HG02759 (cell line): ENCODE data around the gene PTTG2.

Source experiments
- ATAC-seq: cut with Tn5 transposase; IDR thresholded peaks from one replicate; pipeline ENCODE4 v1.9.1; 2021; ENCODE audit warnings: mild to moderate bottlenecking, moderate library complexity; ENCODE audit not compliant: unreplicated experiment

PTTG2 gene

GRCh38 chr4:37982736-37983135 is 22.5 kb downstream of the PTTG2 start:
- ATAC-seq: no peak

GRCh38 chr4:37983951-37984350 is 23.8 kb downstream of the PTTG2 start:
- ATAC-seq: no peak

GRCh38 chr4:37985730-37986275 is 25.6 kb downstream of the PTTG2 start:
- ATAC-seq: no peak

GRCh38 chr4:37988670-37989069 is 28.5 kb downstream of the PTTG2 start:
- ATAC-seq: no peak

- ATAC-seq: no peak
These were observed 29.4 kb downstream of the PTTG2 start for GRCh38 chr4:37989398-37990260.

GRCh38 chr4:37990731-37991245 is 30.6 kb downstream of the PTTG2 start:
- no peak for ATAC-seq

GRCh38 chr4:37991623-37992410 is 31.6 kb downstream of the PTTG2 start:
- no peak for ATAC-seq

GRCh38 chr4:37993806-37994205 is 33.6 kb downstream of the PTTG2 start:
- no peak for ATAC-seq

- ATAC-seq: peak; percentile 71
These were observed 34.4 kb downstream of the PTTG2 start for GRCh38 chr4:37994569-37994968.

- ATAC-seq: no peak
These were observed 35.2 kb downstream of the PTTG2 start for GRCh38 chr4:37995299-37995821.

GRCh38 chr4:37995981-37996775 is 36.0 kb downstream of the PTTG2 start:
- ATAC-seq: no peak

- no peak for ATAC-seq
These were observed 38.0 kb downstream of the PTTG2 start for GRCh38 chr4:37998226-37998625.

- ATAC-seq: no peak
These were observed 39.0 kb downstream of the PTTG2 start for GRCh38 chr4:37999000-37999716.

- no peak for ATAC-seq
These were observed 39.8 kb downstream of the PTTG2 start for GRCh38 chr4:37999965-38000364.

- ATAC-seq: no peak
These were observed 41.7 kb downstream of the PTTG2 start for GRCh38 chr4:38001927-38002326.

GRCh38 chr4:38002451-38003071 is 42.4 kb downstream of the PTTG2 start:
- ATAC-seq: no peak

- ATAC-seq: no peak
These were observed 42.9 kb downstream of the PTTG2 start for GRCh38 chr4:38003102-38003501.

GRCh38 chr4:38003628-38004027 is 43.4 kb downstream of the PTTG2 start:
- no peak for ATAC-seq

GRCh38 chr4:38004062-38004461 is 43.9 kb downstream of the PTTG2 start:
- no peak for ATAC-seq
